WERI-Rb-1 (cell line): ENCODE data around the gene HMCN2.

Experiments used
- DNase-seq: peaks from one replicate; pipeline ENCODE4 v3.0.0-alpha.2; 2020
- H3K27ac ChIP-seq: fragments of 250-450 bp; sonication (Bioruptor Pico); 2 replicates; pipeline ENCODE4 v1.5.1; 2020; ENCODE audit warnings: mild to moderate bottlenecking, moderate library complexity
- H3K27me3 ChIP-seq: fragments of 250-450 bp; sonication (Bioruptor Pico); 2 replicates; pipeline ENCODE4 v1.5.1; 2021; ENCODE audit warnings: mild to moderate bottlenecking, low read depth, moderate library complexity; ENCODE audit not compliant: insufficient read depth, severe bottlenecking
- H3K36me3 ChIP-seq: fragments of 250-450 bp; sonication (Bioruptor Pico); 2 replicates; pipeline ENCODE4 v1.5.1; 2020; ENCODE audit warnings: mild to moderate bottlenecking, moderate library complexity
- H3K4me3 ChIP-seq: 2 replicates; pipeline ENCODE4 v1.5.1; 2011; ENCODE audit warnings: low read depth, mild to moderate bottlenecking, control low read depth, low read length
- H3K9me3 ChIP-seq: fragments of 250-450 bp; sonication (Bioruptor Pico); 2 replicates; pipeline ENCODE4 v1.5.1; 2021; ENCODE audit warnings: mild to moderate bottlenecking, moderate library complexity; ENCODE audit not compliant: severe bottlenecking
- TF ChIP-seq, protein P1 (sequence below): IDR thresholded peaks from 2 replicates; pipeline ENCODE4 v1.5.1; 2011; ENCODE audit warnings: low read depth, mild to moderate bottlenecking, control low read depth, inconsistent platforms, low read length

Gene HMCN2

DNA sequence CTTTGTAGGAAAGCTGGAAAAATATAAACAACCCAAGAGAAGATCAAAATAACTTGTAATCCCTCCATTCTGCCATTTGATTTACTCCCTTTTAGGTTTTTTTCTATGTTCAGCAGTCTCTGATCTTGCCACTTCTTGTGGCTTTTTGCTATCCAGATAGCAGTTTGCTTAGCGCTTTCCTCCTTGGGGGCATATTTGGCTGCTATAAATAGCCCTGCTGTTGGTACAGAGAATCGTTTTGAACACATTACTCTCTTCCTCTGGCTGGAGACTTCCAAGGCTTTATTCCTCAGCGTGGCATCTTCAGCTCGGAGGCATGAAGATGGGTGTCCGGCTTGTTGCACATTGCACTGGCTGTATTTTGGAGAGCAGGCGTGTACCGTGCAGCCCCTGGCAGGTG, 38.6 kb downstream of the HMCN2 start:
- DNase-seq = no peak
- Histone ChIP-seq H3K36me3 (no peaks in the 10 kb centered on the region), H3K9me3 (no peaks in the 10 kb centered on the region), H3K4me3 (no peak overlapping the region), H3K27ac (no peak overlapping the region), H3K27me3 (no peaks in the 10 kb centered on the region)
- TF ChIP-seq, protein P1, sequence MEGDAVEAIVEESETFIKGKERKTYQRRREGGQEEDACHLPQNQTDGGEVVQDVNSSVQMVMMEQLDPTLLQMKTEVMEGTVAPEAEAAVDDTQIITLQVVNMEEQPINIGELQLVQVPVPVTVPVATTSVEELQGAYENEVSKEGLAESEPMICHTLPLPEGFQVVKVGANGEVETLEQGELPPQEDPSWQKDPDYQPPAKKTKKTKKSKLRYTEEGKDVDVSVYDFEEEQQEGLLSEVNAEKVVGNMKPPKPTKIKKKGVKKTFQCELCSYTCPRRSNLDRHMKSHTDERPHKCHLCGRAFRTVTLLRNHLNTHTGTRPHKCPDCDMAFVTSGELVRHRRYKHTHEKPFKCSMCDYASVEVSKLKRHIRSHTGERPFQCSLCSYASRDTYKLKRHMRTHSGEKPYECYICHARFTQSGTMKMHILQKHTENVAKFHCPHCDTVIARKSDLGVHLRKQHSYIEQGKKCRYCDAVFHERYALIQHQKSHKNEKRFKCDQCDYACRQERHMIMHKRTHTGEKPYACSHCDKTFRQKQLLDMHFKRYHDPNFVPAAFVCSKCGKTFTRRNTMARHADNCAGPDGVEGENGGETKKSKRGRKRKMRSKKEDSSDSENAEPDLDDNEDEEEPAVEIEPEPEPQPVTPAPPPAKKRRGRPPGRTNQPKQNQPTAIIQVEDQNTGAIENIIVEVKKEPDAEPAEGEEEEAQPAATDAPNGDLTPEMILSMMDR = no peak

DNA sequence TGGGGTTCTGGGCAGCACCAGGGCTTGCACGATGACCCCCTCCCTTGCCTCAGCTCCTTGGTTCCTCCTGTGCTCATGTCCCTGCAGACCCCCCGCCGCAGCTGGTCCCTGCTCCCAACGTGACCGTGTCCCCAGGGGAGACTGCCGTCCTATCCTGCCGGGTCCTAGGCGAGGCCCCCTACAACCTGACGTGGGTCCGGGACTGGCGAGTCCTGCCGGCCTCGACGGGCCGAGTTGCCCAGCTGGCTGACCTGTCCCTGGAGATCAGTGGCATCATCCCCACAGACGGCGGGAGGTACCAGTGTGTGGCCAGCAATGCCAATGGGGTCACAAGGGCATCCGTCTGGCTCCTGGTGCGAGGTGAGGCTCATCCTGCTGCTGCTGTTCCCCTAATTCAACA, 39.1 kb downstream of the HMCN2 start:
- TF ChIP-seq, protein P1 = no peak
- Histone ChIP-seq H3K27me3 (no peaks in the 10 kb centered on the region), H3K4me3 (no peak overlapping the region), H3K27ac (no peak overlapping the region), H3K36me3 (no peaks in the 10 kb centered on the region), H3K9me3 (no peaks in the 10 kb centered on the region)
- DNase-seq = no peak

DNA sequence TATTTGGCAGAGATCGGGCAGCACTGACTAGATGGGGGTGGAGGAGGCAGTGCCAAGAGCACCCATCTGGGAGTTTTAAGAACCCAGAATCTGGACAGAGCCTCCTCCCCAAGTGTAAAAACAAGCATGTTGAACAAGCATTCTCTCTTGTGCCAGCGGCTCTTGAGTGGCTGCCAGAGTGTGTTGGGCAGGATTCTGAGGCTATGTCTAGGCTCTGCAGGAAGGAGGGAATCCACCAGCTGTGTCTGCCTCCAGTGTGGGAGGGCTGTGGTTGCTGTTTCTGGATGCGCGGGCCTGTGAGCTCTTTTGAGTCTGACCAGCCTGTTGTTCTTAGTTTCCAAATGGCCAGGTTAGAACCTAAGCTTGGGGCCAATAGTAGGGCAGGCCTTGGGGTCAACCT, 39.8 kb downstream of the HMCN2 start:
- Histone ChIP-seq H3K27ac (no peak overlapping the region), H3K9me3 (no peaks in the 10 kb centered on the region), H3K4me3 (no peak overlapping the region), H3K27me3 (no peaks in the 10 kb centered on the region), H3K36me3 (no peaks in the 10 kb centered on the region)
- TF ChIP-seq, protein P1 = no peak
- DNase-seq = no peak

DNA sequence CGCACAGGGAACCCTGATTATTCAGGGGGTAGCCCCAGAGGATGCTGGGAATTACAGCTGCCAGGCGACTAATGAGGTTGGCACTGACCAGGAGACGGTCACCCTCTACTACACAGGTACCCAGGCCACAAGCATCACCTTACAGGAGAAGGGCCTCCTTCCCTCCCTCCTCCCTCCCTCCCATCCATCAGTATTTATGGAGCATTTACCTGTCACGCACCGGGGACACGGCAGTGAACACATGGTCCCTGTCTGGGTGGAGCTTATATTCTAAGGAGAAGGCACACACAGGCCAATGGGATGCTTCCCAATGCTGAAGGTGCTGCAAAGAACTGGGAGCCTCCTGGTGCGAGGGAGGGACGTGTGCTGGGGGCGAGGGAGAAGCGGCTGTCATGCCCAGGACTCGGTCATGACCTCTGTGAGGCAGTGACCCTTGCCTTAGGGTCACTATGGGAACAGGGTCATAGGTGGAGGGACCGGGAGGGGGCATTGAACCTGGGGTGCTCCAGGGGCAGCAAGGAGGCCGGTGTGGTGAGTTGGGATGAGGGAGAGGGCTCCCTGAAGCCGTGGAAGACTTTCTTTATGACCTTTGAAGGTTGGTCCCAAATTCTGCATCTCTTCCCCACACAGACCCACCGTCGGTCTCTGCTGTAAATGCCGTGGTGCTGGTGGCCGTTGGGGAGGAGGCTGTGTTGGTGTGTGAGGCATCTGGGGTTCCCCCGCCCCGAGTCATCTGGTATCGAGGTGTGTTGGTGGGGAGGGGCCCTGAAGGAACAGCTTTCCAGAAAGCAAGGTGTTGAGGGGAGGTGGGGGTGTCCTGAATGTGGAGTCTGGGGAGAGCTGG, 41.5 kb downstream of the HMCN2 start:
- TF ChIP-seq, protein P1 = no peak

DNA sequence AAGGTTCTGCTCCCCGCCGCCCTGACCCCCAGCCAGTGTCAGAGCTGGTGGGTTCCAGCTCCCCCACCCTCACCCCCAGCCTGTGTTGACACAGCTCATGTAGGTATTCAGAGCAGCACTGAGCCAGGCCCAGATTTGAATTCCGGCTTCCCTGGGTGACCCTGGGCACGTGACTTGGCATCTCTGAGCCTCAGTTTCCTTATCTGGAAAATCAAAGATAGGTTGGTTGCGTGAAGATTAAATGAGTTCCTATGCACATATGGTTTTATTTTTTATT, 42.0 kb downstream of the HMCN2 start:
- H3K27ac ChIP-seq = peak overlapping the region; percentile 32
- H3K4me3 ChIP-seq = no peak overlapping the region
- no peak for DNase-seq
- no peaks in the 10 kb centered on the region for H3K36me3 ChIP-seq
- no peaks in the 10 kb centered on the region for H3K9me3 ChIP-seq
- TF ChIP-seq, protein P1 = no peak
- H3K27me3 ChIP-seq = no peaks in the 10 kb centered on the region

More for the DNA sequence above, 41.5 kb downstream of the HMCN2 start:
- Histone ChIP-seq H3K9me3 (no peaks in the 10 kb centered on the region), H3K4me3 (no peak overlapping the region), H3K36me3 (no peaks in the 10 kb centered on the region), H3K27me3 (no peaks in the 10 kb centered on the region), H3K27ac (no peak overlapping the region)
- no peak for DNase-seq

DNA sequence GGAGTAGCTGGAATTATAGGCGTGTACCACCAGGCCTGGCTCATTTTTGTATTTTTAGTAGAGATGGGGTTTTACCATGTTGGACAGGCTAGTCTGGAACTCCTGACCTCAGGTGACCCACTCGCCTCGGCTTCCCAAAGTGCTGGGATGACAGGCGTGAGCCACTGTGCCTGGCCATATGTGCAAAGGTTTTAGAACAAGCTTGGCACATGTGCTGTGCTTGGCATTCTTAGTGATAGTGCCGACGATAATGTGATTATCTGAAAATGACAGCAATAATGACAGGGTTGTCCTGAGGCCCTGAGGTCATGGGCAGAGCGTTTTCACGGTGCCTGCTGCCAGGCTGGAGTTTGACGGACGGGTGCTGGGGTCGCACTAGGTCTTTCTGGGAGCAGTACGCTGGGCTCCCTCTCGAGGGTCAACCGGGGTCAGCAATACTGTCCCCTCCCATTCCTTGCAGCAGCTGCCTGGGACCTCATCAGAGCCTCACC, 42.6 kb downstream of the HMCN2 start:
- TF ChIP-seq, protein P1 = no peak
- no peaks in the 10 kb centered on the region for H3K27me3 ChIP-seq
- no peaks in the 10 kb centered on the region for H3K9me3 ChIP-seq
- H3K27ac ChIP-seq = peak overlapping the region; percentile 32
- H3K36me3 ChIP-seq = no peaks in the 10 kb centered on the region
- H3K4me3 ChIP-seq = no peak overlapping the region
- DNase-seq = peak; percentile 85
